ENCODE data around the gene IL23R.

IL23R gene

DNA sequence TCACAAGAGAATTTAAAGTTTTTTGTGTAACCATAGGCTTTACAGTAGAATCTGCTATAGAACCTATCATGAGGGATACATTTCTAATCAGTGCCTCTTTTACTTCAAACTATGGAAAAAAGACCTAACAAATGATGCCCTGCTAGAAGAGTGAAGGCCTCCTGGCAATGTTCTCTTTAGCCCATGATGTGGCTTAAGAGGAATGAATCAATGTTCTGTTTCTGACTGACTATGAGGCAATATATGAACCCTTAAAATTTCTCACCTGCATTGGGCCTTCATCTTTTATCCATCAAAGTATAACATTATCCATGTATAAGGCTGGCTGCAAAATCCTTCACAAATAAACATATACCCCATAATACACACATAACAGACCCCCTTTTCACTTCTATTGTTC lies 75.8 kb downstream of the IL23R start:
- no peak for DNase-seq

DNA sequence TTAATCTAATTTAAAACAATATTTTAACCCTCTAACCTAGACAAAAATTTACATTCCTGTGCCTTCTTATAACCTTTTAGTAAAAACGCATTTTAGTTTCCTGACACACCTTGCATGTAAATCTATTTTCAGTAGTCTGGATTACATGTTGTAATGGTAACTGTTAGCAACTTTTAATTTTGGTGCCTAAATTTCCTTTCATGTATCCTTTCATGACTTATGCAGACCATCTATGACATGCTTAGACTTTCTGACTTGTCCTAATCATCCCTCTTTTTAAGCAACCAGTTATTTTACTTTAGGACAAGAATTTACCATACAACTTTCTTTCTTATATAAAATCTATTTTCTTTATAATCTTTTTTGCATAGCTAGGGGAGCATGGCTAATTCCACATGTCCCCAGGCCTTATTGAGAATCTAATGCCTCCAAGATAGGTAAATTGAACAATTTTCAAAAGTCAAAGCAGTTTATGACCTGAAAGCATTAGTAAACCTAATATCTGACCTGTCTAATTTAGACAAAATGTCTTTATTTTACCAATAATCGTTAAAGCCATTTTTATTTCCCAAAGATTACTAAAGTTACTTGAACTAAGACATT lies 83.9 kb downstream of the IL23R start:
- DNase-seq, result no peak

DNA sequence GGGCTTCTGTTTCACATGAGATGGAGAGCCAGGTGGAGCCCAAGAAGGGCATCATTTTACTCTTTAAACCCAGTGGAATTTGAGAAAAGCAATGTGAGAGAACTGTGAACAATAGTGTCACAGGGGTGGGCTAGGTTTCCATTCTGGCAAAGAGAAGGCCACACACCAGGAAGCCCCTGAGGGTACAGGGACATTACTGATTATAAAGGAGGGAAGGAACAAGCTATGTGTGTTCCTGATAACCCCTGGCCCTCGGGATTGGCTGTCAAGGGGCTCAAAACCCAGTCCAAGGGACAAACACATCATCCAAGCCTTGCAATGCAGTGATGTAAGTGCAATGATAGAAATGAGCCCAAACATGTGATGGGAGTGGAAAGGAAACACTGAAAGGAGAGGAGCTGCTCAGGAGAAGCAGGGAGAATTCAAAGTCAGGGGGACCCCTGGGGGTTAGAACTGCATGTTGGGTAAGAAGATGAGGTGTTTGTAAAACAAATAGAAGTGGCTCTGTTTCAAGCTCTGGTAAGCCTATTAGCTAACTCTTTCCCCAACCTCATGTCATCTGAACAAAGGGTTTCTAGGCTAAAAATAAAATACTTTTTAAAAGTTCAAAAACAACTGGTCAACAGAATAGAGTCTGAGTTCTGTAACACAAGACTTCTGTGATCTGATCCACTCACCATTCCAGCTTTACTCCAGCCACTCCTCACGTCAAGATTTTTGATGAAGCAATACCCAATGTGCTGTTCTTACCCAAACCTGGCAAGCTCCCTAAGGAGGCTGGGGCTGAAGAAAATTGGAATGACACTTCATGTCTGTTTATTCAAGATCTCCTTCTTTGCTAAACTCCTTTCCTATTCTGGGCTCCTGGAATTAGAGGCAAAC lies 90.3 kb downstream of the IL23R start:
- DNase-seq, result no peak

DNA sequence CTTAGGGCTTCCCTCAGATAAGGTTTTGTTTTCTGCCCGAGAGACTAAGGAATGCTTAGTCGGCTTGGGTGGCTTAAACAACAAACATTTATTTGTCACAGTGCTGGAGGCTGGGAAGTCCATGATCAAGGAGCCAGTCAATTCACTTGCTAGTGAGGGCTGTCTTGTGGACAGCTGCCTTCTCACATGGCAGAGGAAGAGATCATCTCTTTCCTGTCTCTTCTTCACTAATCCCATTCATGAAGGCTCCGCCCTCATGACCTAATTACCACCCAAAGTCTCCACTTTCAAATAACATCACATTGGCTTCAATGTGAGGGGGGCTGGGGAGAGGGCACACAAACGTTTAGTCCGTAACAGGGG lies 90.9 kb downstream of the IL23R start:
- DNase-seq, result no peak

DNA sequence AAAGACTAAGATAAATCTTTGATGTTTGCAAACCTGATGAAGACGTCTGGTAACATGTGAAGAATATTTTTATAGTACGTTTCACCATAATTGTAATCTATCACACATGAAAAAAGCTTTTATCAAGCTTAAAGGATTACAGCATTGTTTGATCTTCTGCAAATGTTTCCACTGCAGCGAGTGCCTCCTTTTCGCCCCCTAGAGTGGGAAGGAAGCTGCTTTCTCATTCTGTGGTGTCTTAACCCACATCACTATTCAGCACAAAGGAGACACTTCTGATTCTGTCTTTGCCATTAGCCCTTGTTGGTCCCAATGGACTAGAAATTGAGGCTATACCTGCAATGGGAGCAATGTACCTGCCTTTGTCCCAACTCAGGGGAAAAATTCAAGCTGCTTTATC lies 95.4 kb downstream of the IL23R start:
- no peak for DNase-seq

DNA sequence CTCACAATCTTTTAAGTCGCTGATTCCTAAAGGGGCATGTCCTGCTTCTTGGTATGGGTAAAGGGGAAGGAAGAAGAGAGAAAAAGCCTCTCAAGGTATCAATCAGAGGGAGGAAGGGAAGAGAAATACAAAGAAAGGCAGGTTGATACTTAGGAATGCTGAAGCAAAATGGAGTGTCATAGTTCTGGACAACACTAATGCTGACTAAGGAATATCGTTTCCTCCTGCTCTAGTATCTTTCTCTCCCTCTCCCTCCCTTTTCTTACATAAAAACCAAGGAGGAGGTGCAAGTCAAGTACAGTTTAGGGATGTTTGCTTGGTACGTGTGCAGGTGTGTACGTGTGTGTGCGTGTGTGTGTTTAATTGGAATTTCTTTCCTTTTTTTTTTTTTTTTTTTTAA lies 96.5 kb downstream of the IL23R start:
- no peak for DNase-seq

- no peak for DNase-seq
These were observed 97.9 kb downstream of the IL23R start for GRCh38 chr1:67264152-67264551.

GRCh38 chr1:67264899-67265298 lies 98.6 kb downstream of the IL23R start:
- DNase-seq, result no peak

GRCh38 chr1:67269061-67269460 lies 102.8 kb downstream of the IL23R start:
- no peak for DNase-seq

DNA sequence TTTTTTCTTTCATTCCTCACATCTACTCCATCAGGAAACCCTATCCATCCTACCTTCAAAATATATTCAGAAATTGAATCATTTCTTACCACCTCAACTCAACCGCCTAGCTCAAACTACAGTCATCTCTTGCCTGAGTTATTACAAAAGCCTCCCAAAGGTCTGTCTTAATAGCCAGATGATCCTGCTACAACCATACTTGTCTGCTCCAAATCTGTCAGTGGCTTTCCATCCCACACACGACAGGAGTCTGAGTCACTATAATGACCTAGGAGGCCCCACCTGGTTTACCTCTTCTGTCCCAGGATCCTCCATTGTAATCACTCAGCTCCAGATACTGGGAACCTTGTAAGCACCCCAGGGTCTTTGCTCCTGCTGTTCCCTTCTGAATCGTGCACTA lies 104.3 kb downstream of the IL23R start:
- DNase-seq, result no peak

DNA sequence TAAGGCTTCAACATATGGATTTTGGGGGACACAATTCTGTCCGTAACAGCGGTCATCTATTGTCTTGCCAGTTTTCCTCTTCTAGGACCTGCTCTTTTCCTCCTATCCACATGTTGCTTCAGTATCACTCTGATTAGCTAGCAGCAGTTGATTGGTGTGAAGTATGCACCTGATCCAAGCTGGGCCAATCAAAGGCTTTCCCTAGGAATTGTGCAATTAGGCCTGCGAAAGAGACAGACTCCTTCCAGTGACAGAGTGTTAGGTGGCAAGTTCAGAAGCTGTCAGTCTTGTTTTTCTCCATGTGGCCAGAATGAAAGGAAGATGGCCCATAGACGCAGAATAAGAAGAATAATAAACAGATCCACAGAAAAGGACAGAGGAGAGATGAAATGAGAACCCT lies 107.3 kb downstream of the IL23R start:
- no peak for DNase-seq

- DNase-seq, result no peak
These were observed 108.5 kb downstream of the IL23R start for GRCh38 chr1:67274623-67275325.

GRCh38 chr1:67280696-67281095 lies 114.4 kb downstream of the IL23R start:
- DNase-seq, result no peak

- no peak for DNase-seq
These were observed 115.0 kb downstream of the IL23R start for GRCh38 chr1:67281244-67281643.

DNA sequence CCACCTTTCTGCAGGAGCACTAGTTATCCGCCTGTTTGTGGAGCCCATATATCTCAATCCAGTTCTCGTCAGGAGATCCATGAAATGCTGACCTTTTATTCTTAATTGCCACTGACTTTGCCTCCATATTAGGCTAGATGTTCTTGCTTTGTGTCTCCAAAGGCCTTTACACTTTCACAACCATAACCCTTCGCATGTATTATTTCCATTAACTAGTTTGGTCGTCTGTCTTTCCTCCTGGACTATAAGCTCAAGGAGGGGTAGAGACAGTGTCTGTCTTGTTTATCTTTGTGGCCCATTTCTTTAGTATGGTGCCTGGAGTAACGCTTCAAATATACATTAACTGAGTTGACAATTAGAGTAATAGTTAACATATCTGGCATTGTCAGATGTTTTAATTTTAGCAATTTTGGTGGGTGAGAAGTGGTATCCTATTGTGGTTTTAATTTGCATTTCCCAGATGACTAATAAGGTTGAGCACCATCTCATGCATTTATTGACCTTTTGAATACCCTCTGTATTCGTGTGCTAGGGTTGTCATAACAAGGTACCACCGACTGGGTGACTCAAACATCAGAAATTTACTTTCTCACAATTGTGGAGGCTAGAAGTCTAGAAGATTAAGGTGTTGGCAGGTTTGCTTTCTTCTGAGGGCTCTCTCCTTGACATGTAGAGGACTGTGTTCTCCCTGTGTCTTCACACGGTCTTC lies 119.7 kb downstream of the IL23R start:
- no peak for DNase-seq

- DNase-seq, result no peak
These were observed 124.0 kb downstream of the IL23R start for GRCh38 chr1:67290236-67290635.

GRCh38 chr1:67294836-67295617 lies 128.8 kb downstream of the IL23R start:
- no peak for DNase-seq

GRCh38 chr1:67298762-67299161 lies 132.5 kb downstream of the IL23R start:
- DNase-seq, result no peak

DNA sequence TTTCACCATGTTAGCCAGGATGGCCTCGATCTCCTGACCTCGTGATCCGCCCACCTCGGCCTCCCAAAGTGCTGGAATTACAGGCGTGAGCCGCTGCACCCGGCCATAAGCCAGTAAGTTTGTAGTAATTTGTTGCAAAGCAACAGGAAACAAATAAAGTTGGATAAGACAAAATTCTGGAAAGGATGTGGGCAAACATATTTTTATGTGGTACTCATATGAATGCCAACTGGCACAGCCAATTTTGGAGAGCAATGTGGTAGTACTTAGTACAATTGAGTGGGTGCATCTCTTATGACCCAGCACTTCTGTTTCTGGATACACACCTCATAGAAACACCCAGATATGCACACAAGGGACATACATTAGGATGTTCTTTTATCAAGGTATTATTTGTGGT lies 133.0 kb downstream of the IL23R start:
- DNase-seq, result no peak

DNA sequence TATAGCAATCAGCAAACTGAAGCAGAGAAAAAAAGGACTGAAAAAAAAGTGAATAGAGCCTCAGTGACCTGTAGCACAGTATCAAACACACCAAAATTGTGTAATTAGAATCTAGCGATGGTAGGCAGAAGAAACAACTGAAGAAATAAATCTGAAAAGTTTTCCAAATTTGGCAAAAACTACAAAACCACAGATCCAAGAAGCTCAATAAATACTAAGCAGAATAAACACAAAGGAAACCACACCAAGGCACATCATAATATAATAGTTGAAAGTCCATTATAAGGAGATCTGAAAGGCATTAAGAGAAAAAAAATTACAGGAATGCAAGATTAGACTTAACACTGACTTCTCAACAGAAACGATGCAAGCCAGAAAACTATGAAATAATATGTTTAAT lies 134.3 kb downstream of the IL23R start:
- DNase-seq, result no peak

GRCh38 chr1:67304023-67304422 lies 137.8 kb downstream of the IL23R start:
- DNase-seq, result no peak

- DNase-seq, result no peak
These were observed 140.3 kb downstream of the IL23R start for GRCh38 chr1:67306547-67306946.

Measured in SHP77 (cell line).